HG03175 (cell line): ENCODE results near the gene CHSY3.

ENCODE experiments used
- ATAC-seq: cut with Tn5 transposase; IDR thresholded peaks from one replicate; pipeline ENCODE4 v1.9.1; 2021; ENCODE audit warnings: mild to moderate bottlenecking, moderate library complexity; ENCODE audit not compliant: unreplicated experiment

CHSY3 gene

GRCh38 chr5:130090569-130091270 is 186.5 kb downstream of the CHSY3 start:
- ATAC-seq: no peak

GRCh38 chr5:130092991-130093390 is 188.7 kb downstream of the CHSY3 start:
- ATAC-seq: no peak

- no peak for ATAC-seq
These were observed 192.2 kb downstream of the CHSY3 start for GRCh38 chr5:130096483-130096882.

DNA sequence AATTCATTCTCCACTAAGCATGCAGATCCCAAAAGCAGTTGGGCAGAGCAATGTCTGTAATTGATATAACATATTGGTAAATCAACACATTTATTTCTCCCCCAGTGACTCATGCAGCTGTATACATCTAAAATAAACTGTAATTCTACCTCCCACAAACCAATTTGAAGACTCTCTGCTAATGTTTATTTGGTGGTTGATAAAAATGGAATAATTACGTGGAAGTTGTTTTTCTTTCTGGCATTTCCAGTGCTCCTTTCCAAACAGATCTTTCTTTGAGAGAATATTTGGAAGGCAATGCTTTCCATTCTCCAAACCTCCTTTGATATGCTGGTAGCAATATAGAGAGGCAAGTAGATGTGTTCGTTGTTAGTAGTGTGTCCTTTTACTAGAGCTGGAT is 194.7 kb downstream of the CHSY3 start:
- ATAC-seq: no peak

DNA sequence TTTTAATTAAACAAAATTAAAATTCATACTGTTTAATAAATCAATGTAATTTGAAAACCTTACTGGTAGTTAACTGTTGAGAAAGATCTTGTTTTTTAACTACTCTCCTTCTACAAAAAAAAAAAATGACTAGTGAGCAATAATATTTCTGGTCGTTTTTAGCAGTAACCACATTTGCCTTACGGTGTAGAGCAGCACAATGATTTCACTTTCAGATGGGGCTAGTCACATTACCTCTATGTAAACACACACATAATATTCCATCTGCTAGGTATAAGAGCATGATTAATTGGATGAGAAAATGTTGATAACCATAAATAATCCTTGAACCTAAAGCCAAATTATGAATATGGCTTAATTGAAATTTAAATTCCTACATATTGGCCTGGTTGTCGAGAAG is 198.1 kb downstream of the CHSY3 start:
- peak; percentile 51 for ATAC-seq

GRCh38 chr5:130102960-130103359 is 198.7 kb downstream of the CHSY3 start:
- no peak for ATAC-seq

DNA sequence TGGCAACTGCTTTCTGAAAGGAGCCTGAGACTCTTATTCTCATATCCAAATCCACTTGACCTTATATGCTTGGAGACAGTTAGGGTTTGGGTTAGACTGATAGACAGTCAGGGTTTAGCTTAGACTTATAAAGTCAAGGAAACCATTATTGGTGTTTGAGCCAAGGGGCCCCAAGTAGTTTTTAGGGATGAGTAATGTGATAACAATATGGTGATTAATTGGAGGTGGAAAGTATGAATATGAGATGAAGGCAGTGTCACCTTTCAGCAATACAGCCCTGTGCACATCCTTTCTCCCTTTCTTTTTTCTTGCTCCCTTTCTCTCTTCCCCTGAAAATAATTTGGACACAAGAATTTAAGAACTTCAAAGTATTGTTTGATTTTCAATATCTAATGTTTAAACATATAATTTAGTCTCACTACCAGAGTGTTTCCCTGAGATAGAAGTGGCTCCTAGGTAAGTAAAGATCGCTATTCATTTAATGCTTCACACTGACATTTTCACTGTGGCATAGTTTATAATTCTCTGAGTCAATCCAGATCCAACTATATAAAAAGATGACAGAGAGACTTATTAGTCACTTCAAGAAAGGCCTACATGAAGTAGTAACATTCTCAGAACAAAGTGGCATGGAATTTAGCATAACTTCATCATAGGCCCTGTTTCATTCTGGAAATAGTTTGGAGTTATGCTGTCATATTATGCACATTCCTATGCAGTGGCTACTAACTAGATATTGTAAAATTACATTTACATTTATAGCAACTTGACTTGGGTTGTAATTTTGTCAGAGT is 200.8 kb downstream of the CHSY3 start:
- ATAC-seq: no peak

DNA sequence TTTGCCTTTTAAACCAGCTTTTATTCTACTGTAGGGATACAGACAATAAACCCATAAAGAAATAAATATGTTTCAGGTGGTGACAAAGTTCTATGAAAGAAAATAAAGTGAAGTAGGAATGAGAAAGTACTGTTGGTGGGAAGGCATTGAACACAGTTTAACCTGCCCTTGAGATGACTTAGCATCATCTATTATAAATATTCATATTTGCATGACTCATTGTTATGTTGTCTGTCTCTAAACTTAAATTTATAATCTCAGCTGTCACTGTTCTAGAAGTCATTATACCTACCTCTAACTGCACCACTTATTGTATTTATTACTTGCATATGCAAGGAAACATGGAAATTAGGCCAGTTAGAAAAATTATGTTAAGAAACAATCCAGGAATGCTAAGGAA is 202.2 kb downstream of the CHSY3 start:
- ATAC-seq: no peak

DNA sequence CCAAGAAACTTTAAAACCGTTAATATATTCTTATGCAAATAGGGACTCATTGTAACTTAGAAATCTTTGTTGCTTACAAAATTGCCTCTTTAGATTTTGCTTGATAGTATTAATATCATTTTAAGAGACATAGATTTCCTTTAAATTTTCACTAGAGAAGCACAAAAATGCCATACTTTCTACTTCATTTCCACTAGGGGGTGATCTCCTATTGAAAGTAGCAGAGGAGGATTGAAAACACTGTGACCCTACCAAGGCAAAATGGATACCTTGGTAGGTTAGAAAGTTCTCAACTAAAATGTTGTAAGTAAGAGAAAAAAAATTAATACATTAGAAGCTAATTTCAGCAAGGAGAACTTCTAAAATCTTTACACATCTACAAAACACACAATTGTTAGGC is 204.9 kb downstream of the CHSY3 start:
- ATAC-seq: peak; percentile 60

DNA sequence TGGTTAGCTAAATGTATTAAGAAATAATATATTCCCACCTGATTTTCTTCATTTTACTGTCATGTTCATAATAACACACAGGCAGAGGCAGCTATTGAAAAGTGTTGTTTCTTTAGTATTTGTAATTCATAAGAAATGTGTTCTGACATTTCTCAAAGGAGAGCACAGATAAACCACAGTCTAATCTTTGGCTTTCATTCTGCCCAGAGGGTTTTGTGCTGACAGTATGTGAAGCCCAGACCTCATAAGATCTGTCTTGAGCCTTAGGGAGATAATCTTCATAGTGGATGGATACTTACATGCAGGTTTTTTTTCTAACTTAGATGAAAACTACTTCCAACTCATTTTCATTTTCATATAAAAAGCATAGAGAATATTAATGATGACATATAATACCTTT is 206.1 kb downstream of the CHSY3 start:
- ATAC-seq: no peak

DNA sequence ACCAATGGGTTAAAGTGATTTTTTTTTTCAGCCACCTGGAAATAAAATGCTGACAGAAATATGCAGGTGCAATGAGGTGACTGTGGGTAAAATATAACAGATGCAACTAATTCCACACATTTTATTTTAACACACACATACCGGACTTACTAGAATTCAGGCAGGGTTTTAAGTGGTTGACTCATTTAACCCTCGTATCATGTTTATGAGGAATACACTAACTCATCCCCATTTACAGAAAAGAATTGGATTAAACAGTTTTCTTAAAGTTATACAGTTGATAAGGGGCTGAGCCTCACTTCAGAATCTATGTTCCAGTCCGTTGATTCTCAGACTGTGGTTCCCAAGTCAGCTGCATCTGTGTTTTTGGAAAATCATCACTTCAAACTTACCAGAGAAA is 207.5 kb downstream of the CHSY3 start:
- no peak for ATAC-seq

DNA sequence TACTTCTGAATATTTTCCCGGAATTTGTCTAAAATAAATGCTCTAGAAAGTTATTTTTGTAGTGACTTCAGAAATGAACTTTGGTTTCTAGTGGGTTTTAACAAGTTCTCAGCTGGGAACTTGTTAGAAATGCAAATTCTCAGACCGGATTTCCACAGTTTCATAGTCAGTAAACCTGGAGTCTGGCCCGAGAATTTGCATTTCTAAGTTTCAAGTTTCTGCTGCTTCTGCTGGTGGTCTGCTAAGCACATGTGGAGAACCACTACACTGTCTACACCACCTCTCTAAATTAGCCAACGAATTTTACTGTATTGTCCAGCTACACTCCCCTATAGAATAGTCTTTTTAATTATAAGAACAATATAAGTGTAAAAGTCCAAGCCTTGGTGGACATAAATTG is 208.0 kb downstream of the CHSY3 start:
- peak; percentile 76 for ATAC-seq

DNA sequence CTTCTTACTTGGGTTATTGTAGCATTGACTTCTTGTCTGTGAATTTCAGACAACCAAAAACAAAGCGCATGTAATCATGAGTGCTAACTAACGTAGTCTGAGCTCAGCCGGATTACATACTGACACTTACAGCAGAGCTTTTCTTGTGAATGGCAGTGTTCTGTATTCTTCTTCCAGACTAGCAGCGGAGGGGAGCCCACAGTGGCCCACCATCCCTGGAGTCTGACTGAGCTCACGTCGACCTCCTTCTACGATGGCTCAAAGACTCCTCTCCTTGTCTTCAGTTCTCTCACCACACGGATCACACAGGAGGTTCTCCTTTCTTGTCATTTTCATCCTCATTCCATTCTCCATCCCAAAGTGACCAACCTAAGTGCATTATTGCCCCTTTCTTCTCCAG is 211.4 kb downstream of the CHSY3 start:
- ATAC-seq: no peak

DNA sequence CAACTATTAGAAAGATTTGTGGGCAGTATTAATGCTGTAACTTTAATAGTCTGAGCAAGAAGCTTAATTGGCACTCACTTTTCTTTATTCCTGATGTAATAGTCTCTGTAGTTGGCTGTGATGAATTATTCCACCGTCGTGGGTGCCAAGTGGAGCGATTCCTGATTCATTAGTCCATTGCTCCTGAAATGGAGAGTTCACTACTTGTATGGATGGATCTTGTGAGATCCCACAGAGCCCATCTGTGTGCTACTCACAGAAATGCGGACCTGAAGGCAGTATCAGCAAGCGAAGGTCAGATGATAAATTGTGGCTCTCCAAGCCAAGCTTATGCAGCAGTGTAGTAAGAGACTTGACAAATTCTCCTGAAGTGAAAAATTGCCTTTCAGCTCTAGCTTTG is 212.2 kb downstream of the CHSY3 start:
- ATAC-seq: no peak

DNA sequence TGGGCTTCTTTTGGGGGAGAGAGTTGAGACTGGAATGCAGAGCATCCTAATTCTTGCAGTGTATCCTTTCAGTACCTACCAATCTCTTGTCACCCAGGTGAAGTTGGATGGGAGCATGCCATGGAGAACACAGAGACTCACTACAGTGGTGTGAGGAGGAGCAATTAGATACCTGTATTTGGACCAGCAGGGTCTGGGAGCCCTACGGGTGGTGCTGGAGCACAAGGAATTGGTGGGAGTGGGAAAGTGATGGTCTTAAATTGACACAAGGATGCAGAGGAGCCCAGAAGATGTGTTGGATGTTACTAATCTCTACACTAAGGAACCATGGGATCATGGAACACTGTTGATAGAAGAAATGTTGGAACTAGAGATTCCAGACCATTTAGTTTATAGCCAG is 212.7 kb downstream of the CHSY3 start:
- ATAC-seq: no peak

GRCh38 chr5:130126746-130127145 is 222.5 kb downstream of the CHSY3 start:
- no peak for ATAC-seq

DNA sequence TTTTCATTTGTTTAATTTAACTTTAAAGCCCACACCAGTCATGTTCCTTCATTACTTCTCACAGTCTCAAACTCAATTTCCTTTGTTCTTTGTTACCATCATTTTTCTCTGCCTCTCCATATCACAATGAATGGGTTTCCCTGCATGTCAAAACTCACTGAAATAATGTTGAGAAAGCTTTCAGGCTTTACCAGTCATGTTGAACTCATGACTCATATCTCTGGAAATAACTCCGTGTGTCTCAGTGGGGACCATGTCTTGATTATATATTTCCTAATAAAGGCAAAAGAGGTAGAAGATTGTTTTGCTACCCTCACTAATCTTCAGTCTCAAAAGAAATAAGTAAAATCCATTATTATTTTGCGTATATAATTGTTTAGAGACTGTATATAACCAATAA is 231.2 kb downstream of the CHSY3 start:
- no peak for ATAC-seq

DNA sequence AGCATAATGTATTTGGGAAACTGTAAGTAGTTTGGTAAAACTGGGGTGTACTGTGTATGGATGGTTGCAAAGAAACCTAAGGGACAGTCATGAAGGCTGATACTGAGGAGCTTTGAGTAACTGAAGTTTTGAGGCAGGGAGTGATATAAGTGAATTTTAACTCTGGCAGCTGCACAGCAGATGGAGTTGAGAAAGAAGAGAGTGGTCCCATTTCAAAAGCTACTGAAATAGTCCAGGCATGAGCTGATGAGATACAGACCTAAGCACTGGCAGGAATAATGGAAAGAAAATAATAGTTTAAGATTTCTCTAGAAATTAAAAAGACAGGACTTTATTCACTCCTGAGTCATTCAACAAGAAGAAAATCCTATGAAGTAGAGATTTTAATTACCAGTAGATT is 232.0 kb downstream of the CHSY3 start:
- ATAC-seq: no peak

DNA sequence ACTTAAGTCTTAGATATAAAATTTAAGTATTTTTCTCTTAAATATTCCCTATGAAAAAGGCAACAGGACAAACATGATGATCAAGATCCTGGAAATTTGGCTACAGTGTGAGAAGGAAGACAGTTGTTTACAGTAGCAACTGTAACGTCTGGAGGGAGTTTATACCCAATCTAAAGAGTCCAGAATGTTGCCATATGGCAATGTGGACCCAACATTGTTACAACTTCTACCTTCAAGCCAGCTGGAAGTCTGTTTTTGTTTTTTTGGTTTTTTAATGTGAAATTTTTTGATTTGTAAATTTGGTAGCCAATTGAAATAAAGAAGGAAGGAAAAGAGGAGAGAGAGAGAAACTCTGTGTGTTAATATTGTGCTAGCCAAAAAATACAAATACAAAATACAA is 233.4 kb downstream of the CHSY3 start:
- no peak for ATAC-seq

GRCh38 chr5:130138406-130139045 is 234.3 kb downstream of the CHSY3 start:
- ATAC-seq: no peak

GRCh38 chr5:130141659-130142320 is 237.5 kb downstream of the CHSY3 start:
- no peak for ATAC-seq

- ATAC-seq: no peak
These were observed 247.0 kb downstream of the CHSY3 start for GRCh38 chr5:130151239-130151638.
